Smooth muscle cell (in vitro differentiated cells): ENCODE results near the gene REXO2. TPM values are rescaled to one million over a fixed set of nuclear protein-coding genes. Genes with fewer than 3 reads are reported as not detected.

Experiments used
- DNase-seq: peaks from one replicate; lab custom pipeline; 2025; ENCODE audit not compliant: unreplicated experiment; lab: John Stamatoyannopoulos, UW
- H2AFZ ChIP-seq: fragments of 200-600 bp; sonication (generic); 2 replicates; pipeline ENCODE4 v1.6.0; 2016; ENCODE audit warnings: antibody characterized with exemption, low read depth, mild to moderate bottlenecking
- H3F3A ChIP-seq: fragments of 200-600 bp; sonication (generic); 2 replicates; pipeline ENCODE4 v1.6.0; 2017; ENCODE audit warnings: antibody characterized with exemption, low read depth
- H3K27ac ChIP-seq: fragments of 200-600 bp; sonication (generic); 2 replicates; pipeline ENCODE4 v1.5.1; 2016; ENCODE audit warnings: low read depth, mild to moderate bottlenecking
- H3K27me3 ChIP-seq: fragments of 200-600 bp; sonication (generic); 2 replicates; pipeline ENCODE4 v1.6.1; 2016; ENCODE audit warnings: low read depth, mild to moderate bottlenecking
- H3K36me3 ChIP-seq: fragments of 200-600 bp; sonication (generic); 2 replicates; pipeline ENCODE4 v1.5.1; 2016; ENCODE audit warnings: low read depth
- H3K4me1 ChIP-seq: fragments of 200-600 bp; sonication (generic); 2 replicates; pipeline ENCODE4 v1.5.1; 2016; ENCODE audit warnings: low read depth
- H3K4me2 ChIP-seq: fragments of 200-600 bp; sonication (generic); 2 replicates; pipeline ENCODE4 v1.6.0; 2016; ENCODE audit warnings: mild to moderate bottlenecking
- H3K4me3 ChIP-seq: fragments of 200-600 bp; sonication (generic); 2 replicates; pipeline ENCODE4 v1.5.1; 2016; ENCODE audit warnings: mild to moderate bottlenecking
- H3K79me2 ChIP-seq: fragments of 200-600 bp; sonication (generic); 2 replicates; pipeline ENCODE4 v1.6.0; 2016; ENCODE audit warnings: low read depth, mild to moderate bottlenecking
- H3K9ac ChIP-seq: fragments of 200-600 bp; sonication (generic); 2 replicates; pipeline ENCODE4 v1.6.0; 2016; ENCODE audit warnings: low read depth
- H3K9me3 ChIP-seq: fragments of 200-600 bp; sonication (generic); replicated peaks from 2 replicates; pipeline ENCODE4 v1.5.1; 2016; ENCODE audit warnings: low read depth
- H4K20me1 ChIP-seq: fragments of 200-600 bp; sonication (generic); 2 replicates; pipeline ENCODE4 v1.6.0; 2016; ENCODE audit warnings: low read depth
- WGBS: methylation state at CpG from one replicate; pipeline ENCODE4 v1.1.7; 2016; ENCODE audit warnings: low lambda C conversion rate; 5-methylcytosine and 5-hydroxymethylcytosine counted together
- polyA plus RNA-seq: library from polyadenylated mRNA; unstranded; fragments of >200 nt; fragmentation: Nextera tagmentation; extraction: Ambion mirVana; gene quantifications from 2 replicates; pipeline ENCODE4 v1.2.1, GENCODE V29; 2016
- total RNA-seq: library from RNA; depleted of rRNA; stranded (reverse); fragments of >200 nt; gene quantifications from 2 replicates; pipeline ENCODE4 v1.2.3, GENCODE V29; 2014
- TF ChIP-seq, protein P1 (sequence below): fragments of 200-600 bp; sonication (generic); IDR thresholded peaks from 2 replicates; pipeline ENCODE4 v1.5.1; 2017; ENCODE audit warnings: borderline replicate concordance, mild to moderate bottlenecking, antibody characterized with exemption; ENCODE audit not compliant: insufficient read depth, poor library complexity, severe bottlenecking

REXO2 gene
- total and polyA plus RNA-seq, 2 experiments from 2014 or later = 164 to 179 TPM

DNA sequence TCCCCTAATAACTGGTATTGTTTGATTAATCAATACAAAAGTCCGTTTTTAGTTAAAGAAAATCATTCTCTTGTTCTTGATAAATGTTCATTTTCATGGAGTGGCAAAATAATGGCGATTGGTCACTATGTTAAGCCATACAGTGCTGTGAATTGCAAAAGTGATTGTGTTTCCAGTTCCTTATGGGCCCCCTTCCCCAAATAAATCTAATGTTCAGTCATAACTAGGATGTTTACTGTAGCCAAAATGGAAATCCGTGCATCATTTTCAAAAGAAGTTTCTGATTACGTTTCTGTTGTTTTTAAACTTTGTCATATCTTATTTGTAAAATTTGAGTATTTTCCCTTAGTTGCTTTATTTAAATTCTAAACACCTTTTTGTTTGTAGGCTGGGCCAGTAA lies 38.0 kb upstream of the REXO2 start:
- no peak for DNase-seq
- Histone ChIP-seq H3K4me1 (peaks cover 21% of the 10 kb centered on the region), H3K4me3 (peak overlapping the region; percentile 74), H3K4me2 (peak overlapping the region; percentile 96), H3K36me3 (peaks cover 5% of the 10 kb centered on the region), H3K79me2 (peaks cover 68% of the 10 kb centered on the region), H3K9me3 (no peaks in the 10 kb centered on the region), H2AFZ (no peak overlapping the region), H3F3A (peaks cover 2% of the 10 kb centered on the region), H3K27me3 (no peaks in the 10 kb centered on the region), H4K20me1 (peaks cover 48% of the 10 kb centered on the region), H3K27ac (peak overlapping the region; percentile 99), H3K9ac (peak overlapping the region; percentile 97)
- TF ChIP-seq, protein P1, sequence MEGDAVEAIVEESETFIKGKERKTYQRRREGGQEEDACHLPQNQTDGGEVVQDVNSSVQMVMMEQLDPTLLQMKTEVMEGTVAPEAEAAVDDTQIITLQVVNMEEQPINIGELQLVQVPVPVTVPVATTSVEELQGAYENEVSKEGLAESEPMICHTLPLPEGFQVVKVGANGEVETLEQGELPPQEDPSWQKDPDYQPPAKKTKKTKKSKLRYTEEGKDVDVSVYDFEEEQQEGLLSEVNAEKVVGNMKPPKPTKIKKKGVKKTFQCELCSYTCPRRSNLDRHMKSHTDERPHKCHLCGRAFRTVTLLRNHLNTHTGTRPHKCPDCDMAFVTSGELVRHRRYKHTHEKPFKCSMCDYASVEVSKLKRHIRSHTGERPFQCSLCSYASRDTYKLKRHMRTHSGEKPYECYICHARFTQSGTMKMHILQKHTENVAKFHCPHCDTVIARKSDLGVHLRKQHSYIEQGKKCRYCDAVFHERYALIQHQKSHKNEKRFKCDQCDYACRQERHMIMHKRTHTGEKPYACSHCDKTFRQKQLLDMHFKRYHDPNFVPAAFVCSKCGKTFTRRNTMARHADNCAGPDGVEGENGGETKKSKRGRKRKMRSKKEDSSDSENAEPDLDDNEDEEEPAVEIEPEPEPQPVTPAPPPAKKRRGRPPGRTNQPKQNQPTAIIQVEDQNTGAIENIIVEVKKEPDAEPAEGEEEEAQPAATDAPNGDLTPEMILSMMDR = no peak
- under 1% methylated on average over 4 of the region's 4 CpGs for WGBS

DNA sequence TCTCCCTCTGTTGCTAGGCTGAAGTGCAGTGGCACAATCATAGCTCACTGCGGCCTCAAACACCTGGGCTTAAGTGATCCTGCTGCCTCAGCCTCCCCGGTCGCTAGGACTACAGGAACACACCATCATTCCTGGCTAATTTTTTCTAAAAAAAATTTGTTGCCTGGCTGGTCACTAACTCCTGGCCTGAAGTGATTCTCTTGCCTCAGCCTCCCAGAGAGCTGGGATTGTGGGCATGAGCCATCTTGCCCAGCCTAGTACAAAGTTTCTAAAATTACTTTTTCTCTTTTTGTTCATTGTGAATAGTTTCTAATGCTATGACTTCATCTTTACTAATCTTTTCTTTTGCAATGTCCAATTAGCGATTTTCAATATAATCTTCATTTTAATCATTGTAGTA lies 26.3 kb upstream of the REXO2 start:
- Histone ChIP-seq H3K4me2 (no peak overlapping the region), H3K9me3 (no peaks in the 10 kb centered on the region), H3K27ac (no peak overlapping the region), H4K20me1 (peaks cover 5% of the 10 kb centered on the region), H3K4me1 (no peaks in the 10 kb centered on the region), H3K36me3 (peaks cover 11% of the 10 kb centered on the region), H3F3A (no peaks in the 10 kb centered on the region), H3K4me3 (no peak overlapping the region), H3K79me2 (peaks cover 7% of the 10 kb centered on the region), H3K9ac (no peak overlapping the region), H3K27me3 (no peaks in the 10 kb centered on the region), H2AFZ (no peak overlapping the region)
- TF ChIP-seq, protein P1 = no peak
- no peak for DNase-seq
- WGBS = 89% methylated on average over 4 of the region's 4 CpGs

DNA sequence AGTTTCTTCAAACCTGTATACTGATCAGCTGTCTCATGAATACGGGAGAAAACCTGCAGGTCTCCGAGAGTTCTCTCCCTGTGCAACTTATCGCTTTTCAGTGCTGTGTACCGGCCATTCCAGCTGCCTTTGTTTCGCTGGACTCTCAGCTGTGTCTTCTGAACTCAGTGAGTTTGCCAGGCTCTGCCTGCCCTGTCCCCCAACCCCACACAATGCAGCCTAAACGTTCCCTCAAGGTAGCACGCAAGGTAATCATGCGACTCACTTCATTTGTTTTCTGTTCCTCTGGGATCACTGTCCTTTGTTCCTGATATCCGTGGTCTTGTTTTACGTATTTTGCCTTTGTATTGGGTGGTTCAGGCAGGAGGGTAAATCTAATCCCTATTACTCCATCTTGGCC lies 25.3 kb upstream of the REXO2 start:
- Histone ChIP-seq H3K36me3 (peaks cover 2% of the 10 kb centered on the region), H3K27ac (no peak overlapping the region), H3F3A (no peaks in the 10 kb centered on the region), H3K9me3 (no peaks in the 10 kb centered on the region), H3K9ac (no peak overlapping the region), H2AFZ (no peak overlapping the region), H3K4me2 (no peak overlapping the region), H3K4me1 (no peaks in the 10 kb centered on the region), H3K4me3 (no peak overlapping the region), H4K20me1 (peaks cover 2% of the 10 kb centered on the region), H3K79me2 (no peaks in the 10 kb centered on the region), H3K27me3 (no peaks in the 10 kb centered on the region)
- DNase-seq = no peak
- 86% methylated on average over 10 of the region's 10 CpGs for WGBS
- TF ChIP-seq, protein P1 = no peak

DNA sequence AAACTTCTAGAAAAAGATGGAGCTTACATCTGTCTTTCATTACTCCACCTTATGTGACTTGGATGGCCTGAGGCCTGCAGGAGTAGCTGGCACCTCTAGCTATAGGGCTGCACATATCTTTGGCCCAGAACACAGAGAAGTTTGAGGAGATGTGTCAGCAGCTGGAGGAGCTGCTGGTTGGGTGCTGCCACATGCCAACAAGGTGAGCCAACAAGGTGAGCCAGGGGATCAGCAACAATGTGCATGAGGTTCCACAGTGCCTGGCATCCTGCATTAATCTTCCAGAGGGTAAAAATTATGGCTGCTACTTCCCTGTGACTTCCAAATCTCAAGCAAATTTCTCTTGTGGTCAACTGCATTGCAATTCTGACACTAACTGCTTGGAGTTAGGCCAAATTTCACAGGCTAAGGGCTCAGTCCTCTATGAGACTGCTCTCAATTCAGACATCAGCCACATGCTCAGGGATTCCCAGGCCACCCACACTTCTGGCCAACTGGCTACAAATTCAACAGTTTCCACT lies 22.8 kb upstream of the REXO2 start:
- no peak for DNase-seq
- Histone ChIP-seq H3F3A (no peaks in the 10 kb centered on the region), H3K4me1 (no peaks in the 10 kb centered on the region), H3K9ac (no peak overlapping the region), H3K27ac (no peak overlapping the region), H3K4me2 (no peak overlapping the region), H3K79me2 (no peaks in the 10 kb centered on the region), H3K27me3 (no peaks in the 10 kb centered on the region), H3K9me3 (no peaks in the 10 kb centered on the region), H3K4me3 (no peak overlapping the region), H2AFZ (no peak overlapping the region), H4K20me1 (no peaks in the 10 kb centered on the region), H3K36me3 (no peaks in the 10 kb centered on the region)
- TF ChIP-seq, protein P1 = no peak
